IMR-90 (cell line): Measurements from ENCODE around the gene CUEDC2.

Experiments used
- CEBPB ChIP-seq: IDR thresholded peaks from 2 replicates; pipeline ENCODE4 v1.6.1; 2012; ENCODE audit warnings: low read depth, low read length, improper control_type of control experiment
- CHD1 ChIP-seq: IDR thresholded peaks from 2 replicates; pipeline ENCODE4 v1.6.1; 2012; ENCODE audit warnings: low read depth, low read length, improper control_type of control experiment
- CTCF ChIP-seq: conservative IDR thresholded peaks from 2 replicates; pipeline ENCODE4 v1.5.1; 2012; ENCODE audit warnings: mild to moderate bottlenecking, low read depth, low read length, improper control_type of control experiment
- POLR2A ChIP-seq: IDR thresholded peaks from 2 replicates; pipeline ENCODE4 v1.6.1; 2012; ENCODE audit warnings: mild to moderate bottlenecking, low read depth, low read length
- RAD21 ChIP-seq: IDR thresholded peaks from 2 replicates; pipeline ENCODE4 v1.6.1; 2012; ENCODE audit warnings: low read length, improper control_type of control experiment
- RFX5 ChIP-seq: IDR thresholded peaks from 2 replicates; pipeline ENCODE4 v1.8.0; 2012; ENCODE audit warnings: low read depth, mild to moderate bottlenecking, low read length, moderate library complexity

GRCh38 chr10:102420714-102421506 lies 11.5 kb downstream of the CUEDC2 start, which contains the start of gene FBXL15:
- TF ChIP-seq CTCF (no peak), CHD1 (0 out of 2 replicates have a peak, but pooled peaks have one; percentile 14), RFX5 (peak; percentile 5; the same call in 1 of the 2 replicates), CEBPB (no peak), POLR2A (0 out of 2 replicates have a peak, but pooled peaks have one; percentile 23), RAD21 (no peak)
